ENCODE measurements around the gene FHAD1. TPM values are rescaled to one million over a fixed set of nuclear protein-coding genes. Genes with fewer than 3 reads are reported as not detected.
A peak's percentile ranks its signal among the peaks of the same experiment; 100 is the strongest.

The FHAD1 gene
- polyA plus RNA-seq, 3 donors, result 0.67 to 0.69 TPM; not detected in 1

GRCh38 chr1:15323989-15324868 lies 77.2 kb downstream of the FHAD1 start:
- Histone ChIP-seq H3K27me3 (ENCODE audit: control insufficient read depth in 2 of 2, insufficient read depth in 2 of 2, low read length in 2 of 2) (no peaks in the 10 kb centered on the region), H3K4me1 (ENCODE audit: control insufficient read depth in 1 of 2, insufficient read depth in 2 of 2, low read length in 2 of 2) (peaks cover 13 to 16% of the 10 kb centered on the region in 2 donors), H3K79me2 (ENCODE audit: insufficient read depth, low read length) (no peaks in the 10 kb centered on the region), H3K9me3 (replicated peaks in 1 of 2; ENCODE audit: control insufficient read depth in 1 of 2, insufficient read depth in 1 of 2, low read length in 2 of 2) (peaks cover 4 to 6% of the 10 kb centered on the region in 2 donors), H3K4me2 (replicated peaks; ENCODE audit: extremely low read depth, low read length, poor library complexity, severe bottlenecking) (peak overlapping the region; percentile 5), H3K36me3 (replicated peaks in 1 of 2; ENCODE audit: control insufficient read depth in 1 of 2, insufficient read depth in 2 of 2, low read length in 2 of 2) (no peaks in the 10 kb centered on the region), H3K9ac (ENCODE audit: insufficient read depth, low read length, poor library complexity, severe bottlenecking) (no peak overlapping the region), H3K27ac (ENCODE audit: low read depth in 1 of 2, low read length in 2 of 2) (no peak overlapping the region), H4K20me1 (ENCODE audit: insufficient read depth, low read length) (no peaks in the 10 kb centered on the region), H3K4me3 (replicated peaks in 1 of 3; ENCODE audit: low read depth in 2 of 3, low read length in 3 of 3) (no peak overlapping the region), H2AFZ (ENCODE audit: insufficient read depth, low read depth, low read length, poor library complexity, severe bottlenecking) (no peak overlapping the region)
- Mint-ChIP-seq H3K27ac (peak overlapping the region in 1 of 7 donors; percentile 24), H3K36me3 (no peaks in the 10 kb centered on the region), H3K27me3 (ENCODE audit: low read depth in 3 of 3) (peaks cover 10 to 17% (median 13%) of the 10 kb centered on the region in 3 donors), H3K9me3 (peaks cover 4 to 18% (median 13%) of the 10 kb centered on the region in 7 donors), H3K4me3 (no peak overlapping the region), H3K4me1 (peaks cover 22% of the 10 kb centered on the region)
- no peak for DNase-seq
- WGBS (ENCODE audit: insufficient coverage), result 71% methylated on average over 14 of the region's 24 CpGs
- no peak for TF ChIP-seq CTCF (IDR thresholded peaks at IDR 0.05)
- intact Hi-C loops (cut with micrococcal nuclease), result loop anchor here (2.0 to 10.0 kb wide), 5 partner anchors 23 to 181 kb away; no protein-coding TSS in a partner anchor

GRCh38 chr1:15324869-15325335 lies 77.9 kb downstream of the FHAD1 start:
- Histone ChIP-seq H3K27ac (ENCODE audit: low read depth in 1 of 2, low read length in 2 of 2) (no peak overlapping the region), H3K4me3 (replicated peaks in 1 of 3; ENCODE audit: low read depth in 2 of 3, low read length in 3 of 3) (no peak overlapping the region), H3K9ac (ENCODE audit: insufficient read depth, low read length, poor library complexity, severe bottlenecking) (no peak overlapping the region), H3K79me2 (ENCODE audit: insufficient read depth, low read length) (no peaks in the 10 kb centered on the region), H4K20me1 (ENCODE audit: insufficient read depth, low read length) (no peaks in the 10 kb centered on the region), H3K36me3 (replicated peaks in 1 of 2; ENCODE audit: control insufficient read depth in 1 of 2, insufficient read depth in 2 of 2, low read length in 2 of 2) (no peaks in the 10 kb centered on the region), H2AFZ (ENCODE audit: insufficient read depth, low read depth, low read length, poor library complexity, severe bottlenecking) (no peak overlapping the region), H3K4me1 (ENCODE audit: control insufficient read depth in 1 of 2, insufficient read depth in 2 of 2, low read length in 2 of 2) (peaks cover 16 to 20% of the 10 kb centered on the region in 2 donors), H3K9me3 (replicated peaks in 1 of 2; ENCODE audit: control insufficient read depth in 1 of 2, insufficient read depth in 1 of 2, low read length in 2 of 2) (peaks cover 4% of the 10 kb centered on the region in 2 donors), H3K4me2 (replicated peaks; ENCODE audit: extremely low read depth, low read length, poor library complexity, severe bottlenecking) (no peak overlapping the region), H3K27me3 (ENCODE audit: control insufficient read depth in 2 of 2, insufficient read depth in 2 of 2, low read length in 2 of 2) (no peaks in the 10 kb centered on the region)
- Mint-ChIP-seq H3K9me3 (peaks cover 4 to 13% (median 10%) of the 10 kb centered on the region in 7 donors), H3K4me3 (no peak overlapping the region), H3K27me3 (ENCODE audit: low read depth in 3 of 3) (peaks cover 10 to 21% (median 17%) of the 10 kb centered on the region in 3 donors), H3K36me3 (no peaks in the 10 kb centered on the region), H3K4me1 (peaks cover 26% of the 10 kb centered on the region), H3K27ac (no peak overlapping the region)
- TF ChIP-seq CTCF (IDR thresholded peaks at IDR 0.05), result no peak
- DNase-seq, result no peak
- 77% methylated on average over 7 of the region's 9 CpGs for WGBS (ENCODE audit: insufficient coverage)
- intact Hi-C loops (cut with micrococcal nuclease), result loop anchor here (5.0 to 10.0 kb wide), 5 partner anchors 37 to 180 kb away; no protein-coding TSS in a partner anchor
